HG03432 (cell line): Measurements from ENCODE around the gene HES3.
"Not testable (repeated sequence)": the region's sequence is repeated elsewhere in the genome, so short reads cannot be mapped to it uniquely, and the experiment has no call there.

ENCODE experiments used
- ATAC-seq: cut with Tn5 transposase; IDR thresholded peaks from one replicate; pipeline ENCODE4 v1.9.1; 2021; ENCODE audit warnings: mild to moderate bottlenecking, moderate library complexity; ENCODE audit not compliant: unreplicated experiment

The HES3 gene

GRCh38 chr1:6218375-6219164 lies 25.4 kb upstream of the HES3 start:
- no peak for ATAC-seq

DNA sequence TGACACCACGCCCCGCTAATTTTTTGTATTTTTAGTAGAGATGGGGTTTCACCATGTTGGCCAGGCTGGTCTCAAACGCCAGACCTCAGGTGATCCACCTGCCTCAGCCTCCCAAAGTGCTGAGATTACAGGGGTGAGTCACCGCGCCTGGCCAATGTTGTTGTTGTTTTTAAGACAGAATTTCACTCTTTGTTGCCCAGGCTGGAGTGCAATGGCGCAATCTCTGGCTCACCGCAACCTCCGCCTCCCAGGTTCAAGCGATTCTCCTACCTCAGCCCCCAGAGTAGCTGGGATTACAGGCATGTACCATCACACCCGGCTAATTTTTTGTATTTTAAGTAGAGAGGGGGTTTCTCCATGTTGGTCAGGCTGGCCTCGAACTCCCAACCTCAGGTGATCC lies 24.3 kb upstream of the HES3 start:
- ATAC-seq = not testable (repeated sequence)

- no peak for ATAC-seq
Measured at GRCh38 chr1:6220236-6220635, 23.7 kb upstream of the HES3 start.

GRCh38 chr1:6221210-6221784 lies 22.7 kb upstream of the HES3 start:
- ATAC-seq = no peak

GRCh38 chr1:6222636-6223035 lies 21.3 kb upstream of the HES3 start:
- ATAC-seq = no peak

GRCh38 chr1:6223617-6224016 lies 20.4 kb upstream of the HES3 start:
- no peak for ATAC-seq

DNA sequence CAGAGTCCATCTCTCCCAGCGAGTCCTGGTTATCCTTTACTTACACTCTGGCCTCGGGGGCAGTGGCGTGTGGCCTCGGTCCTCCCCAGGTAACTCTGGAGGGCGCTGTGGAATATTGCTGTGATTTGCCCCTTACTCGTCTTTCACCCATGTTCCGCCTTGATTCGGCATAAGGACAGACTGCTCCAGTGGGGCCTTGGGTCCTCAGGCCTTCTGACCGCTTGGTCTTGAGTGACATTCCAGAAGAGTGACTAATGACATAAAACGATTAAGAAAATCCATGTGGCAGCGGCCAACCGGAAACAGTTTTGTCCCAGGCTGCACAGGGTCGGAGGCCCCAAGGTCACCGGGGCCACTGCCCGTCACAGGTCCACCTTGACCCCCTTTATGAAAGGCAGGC lies 19.3 kb upstream of the HES3 start:
- ATAC-seq = no peak

DNA sequence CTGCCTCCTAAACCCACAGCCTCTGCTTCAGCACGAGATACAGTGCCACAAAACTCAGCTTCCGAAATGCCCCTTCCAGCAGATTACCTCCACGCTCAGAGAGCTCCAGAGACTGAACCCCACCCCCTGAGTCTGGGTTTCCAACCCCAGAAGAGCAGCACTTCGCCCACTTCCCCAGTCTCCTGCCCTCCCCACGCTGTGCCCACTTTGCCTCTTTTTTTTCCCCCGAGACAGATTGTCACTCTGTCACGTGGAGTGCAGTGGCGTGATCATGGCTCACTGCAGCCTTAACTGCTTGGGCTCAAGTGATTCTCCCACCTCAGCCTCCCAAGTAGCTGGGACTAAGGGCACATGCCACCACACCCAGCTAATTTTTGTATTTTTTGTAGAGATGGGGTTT lies 18.3 kb upstream of the HES3 start:
- no peak for ATAC-seq

- no peak for ATAC-seq
Measured at GRCh38 chr1:6233376-6233775, 10.6 kb upstream of the HES3 start.

DNA sequence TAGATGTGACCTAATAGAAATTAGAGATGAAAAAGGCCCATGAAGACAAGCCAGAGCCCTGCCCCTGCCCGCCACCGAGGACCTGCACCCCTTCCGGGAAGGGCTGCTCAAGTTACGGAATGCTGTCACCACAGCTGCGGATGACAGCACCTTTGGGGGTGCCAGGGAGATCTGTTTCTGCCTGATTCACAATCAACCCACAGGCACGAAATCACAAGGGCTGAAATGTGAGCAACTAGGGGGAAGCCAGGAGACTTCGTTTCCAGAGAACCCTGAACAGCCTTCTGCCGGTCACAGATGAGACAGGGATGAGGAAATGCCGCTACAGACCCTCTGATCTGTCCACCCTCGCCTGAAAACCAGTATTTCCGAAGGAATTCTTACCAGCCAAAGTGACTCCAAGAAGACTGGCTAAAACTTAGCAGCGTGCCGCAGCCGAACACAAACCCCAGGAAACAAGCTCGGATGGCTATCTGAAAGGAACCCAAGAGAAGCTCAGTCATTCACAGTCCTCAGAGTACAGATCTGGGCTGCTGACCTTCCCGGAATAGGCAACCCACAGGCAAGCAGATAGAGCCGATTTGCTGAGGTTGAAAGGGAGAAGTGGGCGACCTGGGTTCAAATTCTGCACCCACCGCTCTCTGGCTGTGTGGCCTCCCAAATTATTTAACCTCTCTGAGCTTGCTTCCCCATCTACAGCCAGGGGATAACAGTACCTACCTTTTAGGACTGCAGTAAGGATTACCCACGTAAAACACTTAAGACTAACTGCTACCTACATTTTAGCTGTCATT lies 9.3 kb upstream of the HES3 start:
- no peak for ATAC-seq

- ATAC-seq = no peak
Measured at GRCh38 chr1:6235296-6235677, 8.7 kb upstream of the HES3 start.

- ATAC-seq = no peak
Measured at GRCh38 chr1:6237093-6237492, 6.9 kb upstream of the HES3 start.

- ATAC-seq = no peak
Measured at GRCh38 chr1:6239213-6239752, 4.7 kb upstream of the HES3 start.

GRCh38 chr1:6239950-6240768 lies 3.8 kb upstream of the HES3 start:
- ATAC-seq = no peak

DNA sequence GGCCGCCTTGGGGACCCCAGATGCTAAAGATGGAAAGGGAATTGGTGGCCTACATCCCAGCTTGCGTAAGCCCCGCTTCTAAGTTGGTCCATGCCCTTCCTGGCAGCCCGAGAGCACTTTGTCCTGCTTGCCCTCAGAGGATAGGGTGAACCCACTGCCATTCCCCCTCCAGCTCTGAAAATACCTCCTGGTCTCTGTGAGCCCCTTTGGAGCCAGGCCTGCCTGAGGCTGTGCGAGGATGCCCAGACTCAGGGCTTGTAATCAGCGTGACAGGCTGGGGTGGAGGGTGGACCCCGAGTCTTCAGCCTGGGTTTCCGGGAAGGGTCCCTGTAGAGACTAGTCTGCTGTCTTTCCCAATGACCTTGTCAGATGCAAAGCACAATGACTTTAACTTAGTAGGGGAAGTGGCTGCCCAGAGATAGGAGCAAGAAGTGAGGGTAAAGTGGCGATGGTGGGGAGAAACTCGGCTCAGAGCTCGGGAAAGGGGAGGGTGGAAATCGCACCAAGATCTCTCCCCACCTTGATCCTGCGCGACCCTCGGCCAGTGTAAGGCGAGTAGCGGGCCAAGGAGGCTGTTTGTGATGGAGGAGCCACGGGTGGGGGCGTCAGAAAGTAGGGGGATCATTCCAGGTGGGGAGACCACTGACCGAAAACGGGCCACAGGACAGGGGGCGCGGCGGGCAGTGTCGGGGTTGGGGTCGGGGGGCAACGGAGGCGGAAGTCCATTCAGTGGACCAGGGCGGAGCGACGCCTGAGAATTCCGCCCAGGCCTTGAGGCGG lies 2.7 kb upstream of the HES3 start:
- no peak for ATAC-seq

DNA sequence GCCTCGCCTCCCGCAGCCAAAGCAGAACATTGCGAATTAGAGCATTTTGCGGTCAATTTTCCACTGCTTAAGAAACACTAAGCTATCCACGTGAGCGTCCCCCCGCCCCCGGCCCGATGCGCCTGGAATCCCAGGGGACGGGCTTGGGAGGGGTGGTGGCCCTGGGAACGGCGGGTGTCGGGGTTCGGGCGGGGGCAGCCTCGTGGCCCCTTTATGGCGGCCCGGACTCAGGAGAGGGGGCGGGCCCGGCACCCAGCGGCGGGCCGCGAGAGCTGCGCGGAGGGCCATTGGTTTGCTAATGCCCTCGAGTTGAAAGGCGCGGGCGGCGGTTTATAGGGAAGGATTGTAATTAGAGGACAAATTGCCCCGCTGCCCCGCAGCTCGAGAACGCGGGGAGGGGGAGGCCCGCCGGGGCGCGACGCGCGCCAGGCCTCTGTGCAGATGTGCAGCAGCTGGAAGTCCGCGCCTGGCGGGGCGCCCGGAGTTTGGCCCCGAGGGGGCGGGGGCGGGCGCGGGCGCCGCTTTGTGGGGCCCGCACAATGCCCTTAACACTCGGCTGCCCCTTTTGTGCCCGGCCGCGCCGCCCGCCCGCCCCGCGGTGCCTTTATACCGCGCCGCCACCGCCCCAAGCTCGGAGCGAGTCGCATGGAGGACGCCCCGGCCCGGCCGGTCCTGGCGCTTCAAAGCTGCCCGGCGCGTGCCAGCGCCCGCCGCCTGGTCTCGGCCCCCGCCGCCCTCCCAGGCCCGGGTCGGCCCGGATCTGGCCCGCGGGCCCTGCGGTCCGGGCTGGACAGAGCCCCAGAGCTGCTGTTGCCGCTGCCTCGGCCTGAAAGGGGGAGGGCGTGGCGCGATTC lies 1.9 kb upstream of the HES3 start:
- no peak for ATAC-seq

DNA sequence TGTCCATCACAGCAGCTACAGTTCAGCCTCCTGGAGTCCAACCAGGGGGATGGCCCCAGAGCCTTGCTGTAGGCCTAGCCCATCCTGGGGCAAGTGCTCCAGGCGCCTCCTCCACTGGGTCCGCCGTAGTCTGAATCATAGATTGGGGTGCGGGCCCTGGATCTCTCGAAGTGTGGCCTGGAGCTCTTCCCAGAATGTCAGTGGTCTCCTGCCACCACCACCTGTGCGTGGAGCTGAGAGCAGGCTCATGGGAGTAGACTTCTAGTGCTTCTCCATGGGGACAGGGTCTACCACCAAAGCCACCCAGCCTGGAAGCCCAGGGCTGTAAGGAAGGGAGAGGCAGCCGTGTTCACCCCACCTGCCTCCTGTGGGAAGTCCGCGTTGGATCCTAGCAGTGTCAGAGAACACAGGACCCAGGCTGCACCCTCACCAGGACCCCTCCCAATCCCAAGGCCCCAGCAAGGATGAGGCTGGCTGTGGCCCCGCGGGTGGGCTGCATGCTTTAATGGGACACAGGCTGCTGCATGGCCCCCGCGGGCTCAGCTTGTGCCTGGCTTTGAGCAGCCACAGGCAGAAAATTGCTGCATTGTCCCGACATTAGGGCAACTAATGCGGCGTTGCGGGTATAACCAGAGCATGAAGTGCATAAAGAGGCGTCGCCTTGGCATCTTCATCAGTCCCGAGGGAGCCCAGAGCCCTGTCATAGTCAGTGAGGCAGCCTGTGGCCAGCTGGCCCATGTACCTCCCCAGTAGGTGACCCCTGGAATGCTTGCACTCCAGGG lies 735 bp upstream of the HES3 start:
- ATAC-seq = no peak

DNA sequence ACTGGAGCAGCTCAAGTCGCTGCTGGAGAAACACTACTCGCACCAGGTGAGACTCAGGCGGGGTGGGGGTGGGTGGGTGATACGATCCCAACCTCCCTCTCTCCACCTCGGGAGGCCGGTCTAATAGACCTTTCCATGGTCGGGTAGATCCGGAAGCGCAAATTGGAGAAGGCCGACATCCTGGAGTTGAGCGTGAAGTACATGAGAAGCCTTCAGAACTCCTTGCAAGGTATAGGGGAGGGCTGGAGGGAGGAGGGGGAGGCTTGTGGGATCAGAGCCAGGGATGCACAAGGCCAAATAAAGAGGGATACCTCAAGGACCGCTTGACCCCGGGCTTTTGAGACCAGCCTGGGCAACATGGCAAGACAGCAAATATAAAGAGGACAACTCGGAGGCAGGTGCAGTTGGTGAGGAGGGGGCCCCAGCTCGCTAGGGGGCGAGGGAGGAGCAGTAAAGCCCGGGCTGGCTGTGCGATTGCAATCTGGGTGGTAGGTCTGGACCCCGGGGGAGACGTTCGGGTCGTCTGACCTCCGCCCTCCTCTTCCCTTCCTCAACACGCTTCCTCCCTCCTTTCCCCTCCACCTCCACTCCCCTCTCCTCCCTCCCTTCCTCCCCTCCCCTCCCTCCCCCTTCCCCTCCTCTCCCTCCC lies 546 bp downstream of the HES3 start:
- no peak for ATAC-seq
